Mesenchymal stem cell (in vitro differentiated cells and primary cell): ENCODE results near the gene KIRREL3.

Source experiments
- DNase-seq: peaks from one replicate; pipeline ENCODE4 v3.0.0-alpha.2; 2013
- H2AFZ ChIP-seq: one replicate; pipeline ENCODE4 v1.6.1; 2013; ENCODE audit warnings: low read depth, mild to moderate bottlenecking, control low read depth, inconsistent platforms, low read length, moderate library complexity
- H2AK5ac ChIP-seq: 2 replicates; pipeline ENCODE4 v1.6.1; 2013; ENCODE audit warnings: low read length, moderate library complexity, mild to moderate bottlenecking, inconsistent platforms; ENCODE audit not compliant: severe bottlenecking
- H2BK120ac ChIP-seq: one replicate; pipeline ENCODE4 v1.6.1; 2013; ENCODE audit warnings: low read depth, mild to moderate bottlenecking, inconsistent platforms, low read length, moderate library complexity
- H2BK12ac ChIP-seq, 2 experiments: one replicate each; pipeline ENCODE4 v1.6.1; 2013; ENCODE audit warnings: inconsistent platforms in 2 of 2, low read length in 2 of 2, mild to moderate bottlenecking in 2 of 2, moderate library complexity in 2 of 2, control low read depth in 1 of 2
- H2BK15ac ChIP-seq: one replicate; pipeline ENCODE4 v1.6.1; 2013; ENCODE audit warnings: mild to moderate bottlenecking, low read depth, inconsistent platforms; ENCODE audit not compliant: poor library complexity, severe bottlenecking
- H2BK5ac ChIP-seq: 2 replicates; pipeline ENCODE4 v1.6.1; 2013; ENCODE audit warnings: low read depth, mild to moderate bottlenecking, low read length, control low read depth, inconsistent platforms; ENCODE audit not compliant: poor library complexity, severe bottlenecking
- H3K14ac ChIP-seq, 2 experiments: one replicate each; pipeline ENCODE4 v1.6.1; 2013; ENCODE audit warnings: inconsistent platforms in 2 of 2, low read length in 2 of 2, control low read depth in 1 of 2, mild to moderate bottlenecking in 1 of 2, moderate library complexity in 1 of 2
- H3K18ac ChIP-seq, 2 experiments: one replicate each; pipeline ENCODE4 v1.6.1; 2013; ENCODE audit warnings: inconsistent platforms in 2 of 2, low read length in 2 of 2, control low read depth in 1 of 2, low read depth in 1 of 2, mild to moderate bottlenecking in 1 of 2
- H3K23ac ChIP-seq, 2 experiments: one replicate each; pipeline ENCODE4 v1.6.1; 2013; ENCODE audit warnings: inconsistent platforms in 2 of 2, low read length in 2 of 2, mild to moderate bottlenecking in 2 of 2, moderate library complexity in 2 of 2, control low read depth in 1 of 2
- H3K27ac ChIP-seq: 2 replicates; pipeline ENCODE4 v1.5.1; 2013; ENCODE audit warnings: mild to moderate bottlenecking, moderate library complexity, low read length, control low read depth, inconsistent platforms; ENCODE audit not compliant: poor library complexity, severe bottlenecking
- H3K27me3 ChIP-seq, 2 experiments: 2 replicates each; pipeline versions ENCODE4 v1.6.1 to v1.7.0; 2013; ENCODE audit warnings: low read length in 2 of 2, mild to moderate bottlenecking in 2 of 2, moderate library complexity in 2 of 2, control low read depth in 1 of 2, inconsistent platforms in 1 of 2; ENCODE audit not compliant: control insufficient read depth in 1 of 2, insufficient read depth in 1 of 2
- H3K36me3 ChIP-seq, 2 experiments: 2 replicates each; pipeline versions ENCODE4 v1.6.1 to v1.7.0; 2013; ENCODE audit warnings: low read length in 2 of 2, control low read depth in 1 of 2, inconsistent platforms in 1 of 2, low read depth in 1 of 2, mild to moderate bottlenecking in 1 of 2; ENCODE audit not compliant: insufficient read depth in 2 of 2, control insufficient read depth in 1 of 2
- H3K4ac ChIP-seq, 2 experiments: one replicate each; pipeline ENCODE4 v1.6.1; 2013; ENCODE audit warnings: inconsistent platforms in 2 of 2, low read length in 2 of 2, mild to moderate bottlenecking in 2 of 2, moderate library complexity in 2 of 2, control low read depth in 1 of 2, low read depth in 1 of 2
- H3K4me1 ChIP-seq: 2 replicates; pipeline ENCODE4 v1.6.1; 2013; ENCODE audit warnings: low read depth, low read length, control low read depth; ENCODE audit not compliant: control insufficient read depth, insufficient read depth
- H3K4me2 ChIP-seq: 2 replicates; pipeline ENCODE4 v1.6.1; 2013; ENCODE audit warnings: low read length, mild to moderate bottlenecking, inconsistent platforms; ENCODE audit not compliant: poor library complexity, severe bottlenecking
- H3K4me3 ChIP-seq, 2 experiments: 2 replicates each; pipeline versions ENCODE4 v1.5.1 to v1.7.0; 2013; ENCODE audit warnings: low read length in 2 of 2, mild to moderate bottlenecking in 2 of 2, control low read depth in 1 of 2, low read depth in 1 of 2; ENCODE audit not compliant: insufficient read depth in 1 of 2
- H3K79me1 ChIP-seq: replicated peaks from 2 replicates; pipeline ENCODE4 v1.6.1; 2013; ENCODE audit warnings: mild to moderate bottlenecking, control low read depth, low read length, inconsistent platforms; ENCODE audit not compliant: poor library complexity, severe bottlenecking
- H3K9ac ChIP-seq: 2 replicates; pipeline ENCODE4 v1.7.0; 2013; ENCODE audit warnings: mild to moderate bottlenecking, low read length, moderate library complexity
- H3K9me3 ChIP-seq: 2 replicates; pipeline ENCODE4 v1.7.0; 2013; ENCODE audit warnings: mild to moderate bottlenecking, low read length; ENCODE audit not compliant: control insufficient read depth
- H4K8ac ChIP-seq: one replicate; pipeline ENCODE4 v1.6.1; 2013; ENCODE audit warnings: inconsistent platforms, mild to moderate bottlenecking, low read length, moderate library complexity
- H4K91ac ChIP-seq: one replicate; pipeline ENCODE4 v1.6.1; 2013; ENCODE audit warnings: mild to moderate bottlenecking, low read length, inconsistent platforms
- WGBS: methylation state at CpG from one replicate; pipeline ENCODE4 v1.1.7; 2013; ENCODE audit warnings: mixed read lengths; 5-methylcytosine and 5-hydroxymethylcytosine counted together

Gene KIRREL3

DNA sequence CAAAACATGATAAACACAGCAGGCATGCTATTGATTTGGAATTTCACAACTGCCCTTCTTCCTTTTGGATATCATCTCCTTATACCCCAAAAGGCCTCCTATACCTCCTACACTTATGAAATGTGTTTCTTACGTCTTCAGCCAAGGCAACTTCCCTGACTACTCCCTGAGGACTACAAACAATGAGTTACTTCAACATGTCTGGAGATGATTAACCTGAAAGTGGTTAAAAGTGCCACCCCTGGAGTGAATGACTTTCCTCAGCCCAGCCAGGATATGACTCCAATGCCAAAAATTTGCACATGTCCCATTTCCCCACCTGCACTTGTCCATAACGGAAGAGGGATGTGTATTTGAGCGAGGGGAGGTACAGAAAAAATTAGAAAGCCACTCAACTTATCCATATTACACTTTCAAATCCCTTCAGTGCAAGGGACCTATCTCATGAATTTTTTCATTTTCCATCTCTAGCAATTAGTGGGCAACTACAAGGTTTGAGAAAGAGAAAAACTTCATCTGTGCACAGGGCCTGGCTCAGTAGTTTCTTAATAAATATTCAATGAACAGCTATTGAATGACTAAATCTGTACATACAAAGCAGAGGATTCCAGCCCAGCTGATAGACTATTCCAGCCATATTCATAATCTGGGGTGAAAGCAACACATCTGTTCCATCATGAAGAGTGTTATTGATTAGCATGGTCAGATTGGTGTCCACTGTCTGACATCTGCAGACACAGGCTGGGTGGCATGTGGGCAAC lies 36.8 kb downstream of the KIRREL3 start:
- DNase-seq, result no peak
- peaks cover 27% of the 10 kb centered on the region for H3K79me1 ChIP-seq
- H2AK5ac ChIP-seq, result peak overlapping the region; percentile 32
- H3K4me2 ChIP-seq, result peak overlapping the region; percentile 27
- no peaks in the 10 kb centered on the region for H3K9me3 ChIP-seq
- no peak overlapping the region for H3K9ac ChIP-seq
- H2BK12ac ChIP-seq, result no peak overlapping the region
- H2BK120ac ChIP-seq, result no peak overlapping the region
- peak overlapping the region; percentile 68 for H2BK5ac ChIP-seq
- H3K36me3 ChIP-seq, result no peaks in the 10 kb centered on the region
- no peak overlapping the region for H4K91ac ChIP-seq
- H3K4me3 ChIP-seq, result no peak overlapping the region
- H2AFZ ChIP-seq, result no peak overlapping the region
- H2BK15ac ChIP-seq, result no peak overlapping the region
- no peak overlapping the region for H3K14ac ChIP-seq
- H3K4ac ChIP-seq, result no peak overlapping the region
- H3K27ac ChIP-seq, result peak overlapping the region; percentile 97
- H4K8ac ChIP-seq, result no peak overlapping the region
- H3K23ac ChIP-seq, result no peak overlapping the region
- 17% methylated on average over 1 of the region's 3 CpGs for WGBS
- peaks cover 0 to 4% of the 10 kb centered on the region in 2 experiments for H3K27me3 ChIP-seq
- peaks cover 3% of the 10 kb centered on the region for H3K4me1 ChIP-seq
- H3K18ac ChIP-seq, result no peak overlapping the region

DNA sequence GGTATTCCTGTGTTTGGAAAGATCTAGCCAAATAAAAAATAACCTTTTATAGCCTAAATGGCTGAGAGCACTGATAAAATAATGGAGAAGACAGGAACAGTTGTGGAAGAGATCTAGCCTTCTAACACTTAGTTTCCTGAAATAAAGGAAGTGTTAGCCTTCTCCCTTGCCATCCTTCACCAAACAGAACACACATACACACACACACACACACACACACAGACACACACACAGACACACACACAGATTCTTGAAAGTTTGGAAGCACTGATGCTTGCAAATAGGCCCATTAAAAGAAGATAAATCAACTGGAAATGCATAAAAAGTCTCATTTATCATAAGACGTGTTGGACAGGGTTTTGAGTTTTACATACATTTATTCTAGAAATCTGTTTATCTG lies 37.5 kb downstream of the KIRREL3 start:
- H4K8ac ChIP-seq, result no peak overlapping the region
- H3K9ac ChIP-seq, result no peak overlapping the region
- no peak overlapping the region for H3K23ac ChIP-seq
- no peak overlapping the region for H2BK12ac ChIP-seq
- H2BK120ac ChIP-seq, result no peak overlapping the region
- no peaks in the 10 kb centered on the region for H3K27me3 ChIP-seq
- H2BK15ac ChIP-seq, result no peak overlapping the region
- no peak overlapping the region for H2AK5ac ChIP-seq
- H3K18ac ChIP-seq, result no peak overlapping the region
- H3K27ac ChIP-seq, result peak overlapping the region; percentile 97
- WGBS, result 63% methylated on average over 1 of the region's 1 CpG
- peaks cover 27% of the 10 kb centered on the region for H3K79me1 ChIP-seq
- no peak for DNase-seq
- H3K4me2 ChIP-seq, result no peak overlapping the region
- H3K4me3 ChIP-seq, result no peak overlapping the region
- no peak overlapping the region for H4K91ac ChIP-seq
- no peaks in the 10 kb centered on the region for H3K36me3 ChIP-seq
- H2AFZ ChIP-seq, result no peak overlapping the region
- H2BK5ac ChIP-seq, result peak overlapping the region; percentile 49
- peaks cover 3% of the 10 kb centered on the region for H3K4me1 ChIP-seq
- no peak overlapping the region for H3K14ac ChIP-seq
- no peak overlapping the region for H3K4ac ChIP-seq
- H3K9me3 ChIP-seq, result no peaks in the 10 kb centered on the region

DNA sequence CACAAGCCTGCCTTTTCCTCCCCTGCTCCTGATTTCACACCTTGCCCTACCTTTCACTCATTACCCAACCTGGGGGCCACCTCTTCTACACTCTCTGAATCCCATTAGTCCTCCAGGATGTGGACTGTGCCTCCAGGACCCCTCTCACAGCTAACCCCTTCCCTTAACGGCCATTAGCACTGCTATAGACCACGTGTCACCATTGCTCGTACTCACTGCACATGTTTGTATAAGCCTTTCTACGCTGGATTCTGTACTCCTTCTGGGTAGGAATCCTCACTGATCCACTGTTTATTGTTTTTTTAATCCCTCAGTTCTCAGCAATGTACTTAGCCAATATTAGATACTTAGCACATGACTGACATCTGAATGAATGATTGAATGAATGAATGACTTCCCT lies 40.9 kb downstream of the KIRREL3 start:
- H3K79me1 ChIP-seq, result peaks cover 34% of the 10 kb centered on the region
- no peak overlapping the region for H3K4me2 ChIP-seq
- H2BK120ac ChIP-seq, result no peak overlapping the region
- H3K4me1 ChIP-seq, result peaks cover 6% of the 10 kb centered on the region
- peaks cover 0 to 3% of the 10 kb centered on the region in 2 experiments for H3K27me3 ChIP-seq
- H3K4me3 ChIP-seq, result no peak overlapping the region
- DNase-seq, result no peak
- H3K27ac ChIP-seq, result no peak overlapping the region
- 67% methylated on average over 4 of the region's 4 CpGs for WGBS
- H3K4ac ChIP-seq, result no peak overlapping the region
- no peak overlapping the region for H3K23ac ChIP-seq
- no peak overlapping the region for H4K8ac ChIP-seq
- H2BK12ac ChIP-seq, result no peak overlapping the region
- no peaks in the 10 kb centered on the region for H3K9me3 ChIP-seq
- H3K14ac ChIP-seq, result no peak overlapping the region
- no peak overlapping the region for H2AFZ ChIP-seq
- peak overlapping the region; percentile 95 for H2AK5ac ChIP-seq
- H2BK5ac ChIP-seq, result no peak overlapping the region
- H3K18ac ChIP-seq, result no peak overlapping the region
- H2BK15ac ChIP-seq, result no peak overlapping the region
- H3K9ac ChIP-seq, result no peak overlapping the region
- peaks cover 0 to 3% of the 10 kb centered on the region in 2 experiments for H3K36me3 ChIP-seq
- H4K91ac ChIP-seq, result no peak overlapping the region

DNA sequence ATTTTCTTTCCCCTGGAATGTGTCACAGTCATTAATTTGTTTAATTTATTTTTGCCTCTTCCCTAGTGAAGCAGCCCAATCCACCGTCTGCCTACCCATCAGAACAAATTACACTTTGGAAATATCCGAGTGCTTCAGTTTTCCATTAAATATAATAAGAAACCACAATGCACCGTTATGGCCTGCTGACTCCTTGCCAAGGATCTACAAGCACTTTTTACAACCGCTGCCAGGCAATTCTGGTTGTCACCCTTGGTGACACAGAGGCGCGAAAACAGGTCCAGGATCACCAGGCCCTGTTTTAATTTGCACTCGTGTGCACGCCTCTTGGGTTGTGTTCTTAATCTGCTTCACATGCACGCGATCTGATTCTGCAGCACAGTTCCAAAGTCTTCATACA lies 43.9 kb downstream of the KIRREL3 start:
- Histone ChIP-seq H3K4me3 (no peak overlapping the region), H2BK12ac (no peak overlapping the region), H3K27me3 (peaks cover 0 to 3% of the 10 kb centered on the region in 2 experiments), H2AFZ (no peak overlapping the region), H3K79me1 (peaks cover 39% of the 10 kb centered on the region), H2AK5ac (no peak overlapping the region), H3K4me1 (peaks cover 3% of the 10 kb centered on the region), H2BK15ac (no peak overlapping the region), H3K23ac (no peak overlapping the region), H3K14ac (no peak overlapping the region), H4K91ac (no peak overlapping the region), H3K36me3 (peaks cover 0 to 3% of the 10 kb centered on the region in 2 experiments), H3K27ac (no peak overlapping the region), H3K9me3 (no peaks in the 10 kb centered on the region), H4K8ac (no peak overlapping the region), H2BK120ac (no peak overlapping the region), H2BK5ac (no peak overlapping the region), H3K4me2 (no peak overlapping the region), H3K4ac (no peak overlapping the region), H3K9ac (no peak overlapping the region), H3K18ac (no peak overlapping the region)
- WGBS, result 78% methylated on average over 10 of the region's 10 CpGs
- DNase-seq, result no peak
